CD4-positive, alpha-beta T cell treated with Interleukin-4 for 1 hour (primary cell): Measurements from ENCODE around the gene NT5C3B.
A peak's percentile ranks its signal among the peaks of the same experiment; 100 is the strongest.
"Not testable (repeated sequence)": the region's sequence is repeated elsewhere in the genome, so short reads cannot be mapped to it uniquely, and the experiment has no call there.

Experiments
- DNase-seq, 2 donors: peaks; one replicate each; pipeline ENCODE4 v3.0.0-alpha.2; 2020 to 2022

The NT5C3B gene

DNA sequence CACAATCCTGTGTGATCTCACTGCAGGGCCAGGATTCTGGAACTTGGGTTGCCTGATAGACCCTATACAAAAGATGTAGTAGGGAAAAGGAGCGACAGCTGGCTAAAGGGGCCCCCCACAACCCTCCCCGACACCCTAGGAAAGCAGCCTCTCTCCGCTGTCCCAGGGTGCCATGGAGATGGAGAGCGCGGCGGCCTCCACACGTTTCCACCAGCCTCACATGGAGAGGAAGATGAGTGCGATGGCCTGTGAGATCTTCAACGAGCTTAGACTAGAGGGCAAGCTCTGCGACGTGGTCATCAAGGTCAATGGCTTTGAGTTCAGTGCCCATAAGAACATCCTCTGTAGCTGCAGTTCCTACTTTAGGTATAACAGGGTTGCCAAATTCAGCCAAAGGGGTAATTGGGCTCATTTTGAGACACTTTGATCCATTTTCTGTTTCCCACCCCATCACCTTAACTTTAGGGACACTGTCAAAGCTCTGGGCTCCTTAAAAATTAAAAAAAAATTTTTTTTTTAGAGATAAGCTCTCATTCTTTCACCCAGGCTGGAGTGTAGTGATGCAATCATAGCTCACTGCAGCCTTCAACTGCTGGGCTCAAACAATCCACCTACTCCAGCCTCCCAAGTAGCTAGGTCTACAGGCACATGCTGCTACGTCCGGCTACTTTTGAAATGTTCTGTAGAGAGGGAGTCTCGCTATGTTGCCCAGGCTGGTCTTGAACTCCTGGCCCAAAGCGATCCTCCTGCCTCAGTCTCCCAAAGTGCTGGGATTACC is 1.9 kb upstream of the NT5C3B start, which contains the start of gene KLHL10:
Gene KLHL10, plus strand, starts transcription at position 65 of the 778 bp plus-strand sequence. Its CDS starts 108 bp downstream, at position 173.
- no peak for DNase-seq

DNA sequence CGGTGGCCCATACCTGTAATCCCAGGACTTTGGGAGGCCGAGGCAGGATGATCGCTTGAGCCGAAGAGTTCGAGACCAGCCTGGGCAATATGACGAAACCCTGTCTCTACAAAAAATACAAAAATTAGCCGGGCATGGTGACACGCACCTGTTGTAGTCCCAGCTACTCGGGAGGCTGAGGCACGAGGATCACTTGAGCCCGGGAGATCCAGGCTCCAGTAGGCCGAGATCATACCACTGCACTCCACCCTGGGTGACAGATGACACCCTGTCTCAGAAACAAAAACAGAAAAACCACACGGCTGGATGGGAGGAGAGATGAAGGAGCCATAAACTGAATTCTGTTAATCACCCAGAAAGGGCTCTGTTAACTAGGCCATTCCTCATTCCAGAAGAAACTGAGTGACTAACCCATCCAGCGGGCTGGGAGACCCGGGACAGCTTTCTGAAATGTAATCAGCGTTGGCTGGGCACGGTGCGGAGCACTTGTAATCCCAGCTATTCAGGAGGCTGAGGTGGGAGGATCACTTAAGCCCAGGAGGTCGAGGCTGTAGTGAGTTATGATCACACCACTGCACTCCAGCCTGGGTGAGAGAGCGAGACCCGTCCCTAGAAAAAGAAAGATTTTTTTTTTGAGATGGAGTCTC is 641 bp upstream of the NT5C3B start:
- DNase-seq, result no peak

DNA sequence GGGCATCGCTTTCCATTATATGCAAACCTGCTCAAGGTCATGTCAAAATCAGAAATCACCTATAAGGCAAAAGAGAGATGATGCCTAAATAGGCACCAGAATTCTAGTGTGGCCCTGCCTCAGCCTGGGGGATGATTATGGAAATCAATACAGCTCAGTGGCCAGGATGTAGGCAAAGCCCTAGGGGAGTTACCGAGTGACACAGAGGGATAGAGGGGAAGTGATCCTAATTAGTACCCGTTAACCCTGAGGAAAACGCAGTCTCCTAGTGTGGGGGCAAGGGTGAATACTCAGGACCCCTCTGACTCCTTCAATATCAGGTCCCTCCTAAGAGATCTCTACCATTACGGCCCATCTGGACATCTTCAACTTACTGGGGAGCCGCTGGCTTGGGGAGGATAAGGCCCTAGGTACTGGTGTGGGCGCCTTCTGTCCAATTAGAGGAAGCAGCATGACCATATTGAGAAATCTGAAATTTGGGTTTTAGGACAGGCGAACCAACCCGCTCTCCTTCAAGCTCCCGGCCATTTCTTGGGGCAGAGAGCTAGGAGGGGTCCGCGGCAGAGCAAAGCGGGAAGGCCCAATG is 725 bp downstream of the NT5C3B start:
- DNase-seq, result no peak

DNA sequence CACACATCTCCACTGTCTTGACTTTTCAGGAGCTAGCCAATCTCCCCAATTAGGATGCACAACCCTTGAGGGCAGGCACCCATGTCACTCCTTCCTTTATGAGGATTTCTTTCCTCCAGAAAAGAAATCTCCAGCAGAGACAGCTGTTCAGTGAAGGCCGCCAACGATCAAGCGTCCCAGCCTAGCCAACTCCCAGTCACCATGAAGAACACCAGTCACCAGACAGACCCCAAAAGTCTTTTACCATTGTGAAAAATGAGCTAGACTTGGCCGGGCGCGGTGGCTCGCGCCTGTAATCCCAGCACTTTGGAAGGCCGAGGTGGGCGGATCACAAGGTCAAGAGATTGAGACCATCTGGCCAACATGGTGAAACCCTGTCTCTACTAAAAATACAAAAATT is 6.1 kb downstream of the NT5C3B start:
- DNase-seq, result not testable (repeated sequence)

DNA sequence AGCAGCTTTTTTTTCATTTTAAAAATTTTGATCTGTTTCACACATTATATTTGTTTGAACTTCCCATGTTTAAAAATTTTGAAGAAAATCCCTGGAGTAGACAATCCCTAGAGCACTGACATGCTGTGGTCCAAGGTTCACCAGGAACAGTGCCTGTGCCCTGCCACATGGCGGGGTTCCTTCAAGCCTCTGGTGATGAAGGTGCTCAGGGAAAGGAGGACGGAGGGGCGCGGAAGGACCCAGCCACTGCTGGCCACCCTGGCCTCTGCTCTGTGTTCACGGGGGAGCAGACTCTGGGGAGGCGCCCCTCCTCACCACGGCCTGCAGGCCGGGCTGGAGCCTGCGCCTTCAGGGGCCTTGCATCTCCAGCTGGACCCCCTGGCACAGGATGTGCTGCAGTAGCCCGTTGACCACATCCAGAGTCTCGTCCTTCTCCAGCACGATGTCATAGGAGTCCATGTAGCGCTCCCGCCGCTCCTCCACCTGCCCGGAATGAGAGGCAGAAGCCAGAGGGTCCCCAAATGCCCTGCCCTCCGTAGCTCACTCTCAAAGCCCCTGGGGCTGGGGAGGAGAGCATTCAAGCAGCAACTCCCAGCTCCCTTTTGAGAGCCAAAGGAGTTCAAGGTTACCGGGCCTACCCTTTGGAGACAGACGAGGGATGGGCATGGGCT is 10.7 kb downstream of the NT5C3B start:
- no peak for DNase-seq

DNA sequence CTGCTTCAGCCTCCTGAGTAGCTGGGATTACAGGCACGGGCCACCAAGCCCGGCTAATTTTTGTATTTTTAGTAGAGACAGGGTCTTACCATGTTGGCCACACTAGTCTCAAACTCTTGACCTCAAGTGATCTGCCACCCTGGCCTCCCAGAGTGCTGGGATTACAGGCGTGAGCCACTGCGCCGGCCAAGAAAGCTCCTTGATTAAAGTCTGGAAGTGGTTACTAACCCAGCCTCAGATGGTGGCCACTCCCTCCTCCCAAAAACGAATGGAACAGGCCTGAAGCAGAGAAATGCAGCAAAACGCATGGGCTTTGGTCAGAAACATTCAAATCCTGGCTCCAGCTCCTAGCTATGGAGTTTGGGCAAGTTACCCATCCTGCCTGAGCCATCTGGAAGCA is 11.9 kb downstream of the NT5C3B start:
- DNase-seq, result no peak

DNA sequence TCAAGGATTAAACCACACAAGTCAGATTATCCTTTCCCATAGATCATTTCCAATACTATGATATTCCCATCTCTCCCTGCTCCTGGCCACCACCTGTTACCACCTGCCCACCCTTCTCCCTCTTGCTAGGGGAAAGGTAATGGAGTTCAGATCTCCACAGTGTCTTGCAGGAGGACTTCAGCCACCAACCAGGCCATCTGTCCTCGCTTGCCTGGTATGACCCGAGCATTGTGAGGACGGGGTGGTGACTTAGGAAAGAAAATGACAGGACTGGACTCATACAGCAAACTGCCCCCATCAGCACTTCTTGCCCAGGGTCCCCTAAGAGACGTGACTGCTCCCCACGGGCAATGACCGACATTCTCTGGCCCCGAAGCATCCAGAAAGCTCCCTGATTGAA is 12.5 kb downstream of the NT5C3B start:
- DNase-seq, result no peak

DNA sequence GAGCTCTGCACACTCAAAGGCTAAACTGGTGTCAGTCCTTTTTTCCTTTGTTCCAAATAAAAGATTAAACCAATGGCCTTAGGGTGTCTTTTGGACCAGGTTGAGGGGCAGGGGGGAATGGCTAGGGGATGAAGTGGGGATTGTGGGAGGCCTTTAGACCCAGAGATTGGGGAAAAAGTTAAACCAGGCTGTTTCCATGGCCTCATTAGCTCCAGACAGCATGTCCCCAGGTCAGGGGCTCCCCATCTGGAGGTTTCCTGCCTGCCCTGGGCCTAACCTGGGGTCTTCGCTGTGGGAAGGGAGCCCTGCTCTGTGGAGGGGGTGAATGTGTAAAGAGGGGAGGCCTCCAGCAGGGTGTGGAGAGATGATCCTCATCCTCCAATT is 12.9 kb downstream of the NT5C3B start:
- no peak for DNase-seq

DNA sequence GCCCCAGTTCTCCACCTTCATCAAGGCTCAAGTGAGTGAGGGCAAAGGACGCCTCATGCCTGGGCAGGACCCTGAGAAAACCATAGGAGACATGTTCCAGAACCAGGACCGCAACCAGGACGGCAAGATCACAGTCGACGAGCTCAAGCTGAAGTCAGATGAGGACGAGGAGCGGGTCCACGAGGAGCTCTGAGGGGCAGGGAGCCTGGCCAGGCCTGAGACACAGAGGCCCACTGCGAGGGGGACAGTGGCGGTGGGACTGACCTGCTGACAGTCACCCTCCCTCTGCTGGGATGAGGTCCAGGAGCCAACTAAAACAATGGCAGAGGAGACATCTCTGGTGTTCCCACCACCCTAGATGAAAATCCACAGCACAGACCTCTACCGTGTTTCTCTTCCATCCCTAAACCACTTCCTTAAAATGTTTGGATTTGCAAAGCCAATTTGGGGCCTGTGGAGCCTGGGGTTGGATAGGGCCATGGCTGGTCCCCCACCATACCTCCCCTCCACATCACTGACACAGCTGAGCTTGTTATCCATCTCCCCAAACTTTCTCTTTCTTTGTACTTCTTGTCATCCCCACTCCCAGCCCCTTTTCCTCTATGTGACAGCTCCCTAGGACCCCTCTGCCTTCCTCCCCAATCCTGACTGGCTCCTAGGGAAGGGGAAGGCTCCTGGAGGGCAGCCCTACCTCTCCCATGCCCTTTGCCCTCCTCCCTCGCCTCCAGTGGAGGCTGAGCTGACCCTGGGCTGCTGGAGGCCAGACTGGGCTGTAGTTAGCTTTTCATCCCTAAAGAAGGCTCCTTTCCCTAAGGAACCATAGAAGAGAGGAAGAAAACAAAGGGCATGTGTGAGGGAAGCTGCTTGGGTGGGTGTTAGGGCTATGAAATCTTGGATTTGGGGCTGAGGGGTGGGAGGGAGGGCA is 13.6 kb downstream of the NT5C3B start:
- DNase-seq, result no peak

DNA sequence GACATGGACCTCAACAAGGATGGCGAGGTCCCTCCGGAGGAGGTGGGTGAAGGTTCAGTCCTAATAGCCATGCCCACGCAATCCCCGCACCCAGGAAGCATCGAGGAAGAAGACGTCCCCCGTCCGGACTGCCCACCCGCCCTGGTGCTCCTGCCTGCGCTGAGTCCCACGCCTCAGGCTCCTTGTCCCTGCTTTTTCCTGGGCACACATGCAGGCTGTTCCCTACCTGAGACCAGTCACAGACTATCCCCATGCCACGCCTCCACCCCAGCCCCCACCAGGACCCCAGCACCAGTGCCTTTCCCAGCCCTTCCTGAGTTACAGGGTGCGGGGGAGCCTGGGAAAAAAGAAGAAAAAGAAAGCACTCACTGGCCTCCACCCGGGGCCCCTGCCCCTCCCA is 14.3 kb downstream of the NT5C3B start:
- no peak for DNase-seq

DNA sequence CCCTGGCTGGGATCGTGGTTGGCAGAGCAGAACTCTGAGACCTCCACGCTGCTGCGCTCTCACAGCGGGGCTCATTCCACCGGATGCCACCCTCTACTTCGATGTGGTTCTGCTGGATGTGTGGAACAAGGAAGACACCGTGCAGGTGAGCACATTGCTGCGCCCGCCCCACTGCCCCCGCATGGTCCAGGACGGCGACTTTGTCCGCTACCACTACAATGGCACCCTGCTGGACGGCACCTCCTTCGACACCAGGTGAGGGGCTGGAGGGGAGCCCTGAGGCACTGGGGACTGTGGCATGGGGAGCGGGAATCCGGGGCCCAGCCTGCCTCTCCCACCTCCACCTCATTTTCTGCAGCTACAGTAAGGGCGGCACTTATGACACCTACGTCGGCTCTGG is 18.0 kb downstream of the NT5C3B start:
- DNase-seq, result no peak

DNA sequence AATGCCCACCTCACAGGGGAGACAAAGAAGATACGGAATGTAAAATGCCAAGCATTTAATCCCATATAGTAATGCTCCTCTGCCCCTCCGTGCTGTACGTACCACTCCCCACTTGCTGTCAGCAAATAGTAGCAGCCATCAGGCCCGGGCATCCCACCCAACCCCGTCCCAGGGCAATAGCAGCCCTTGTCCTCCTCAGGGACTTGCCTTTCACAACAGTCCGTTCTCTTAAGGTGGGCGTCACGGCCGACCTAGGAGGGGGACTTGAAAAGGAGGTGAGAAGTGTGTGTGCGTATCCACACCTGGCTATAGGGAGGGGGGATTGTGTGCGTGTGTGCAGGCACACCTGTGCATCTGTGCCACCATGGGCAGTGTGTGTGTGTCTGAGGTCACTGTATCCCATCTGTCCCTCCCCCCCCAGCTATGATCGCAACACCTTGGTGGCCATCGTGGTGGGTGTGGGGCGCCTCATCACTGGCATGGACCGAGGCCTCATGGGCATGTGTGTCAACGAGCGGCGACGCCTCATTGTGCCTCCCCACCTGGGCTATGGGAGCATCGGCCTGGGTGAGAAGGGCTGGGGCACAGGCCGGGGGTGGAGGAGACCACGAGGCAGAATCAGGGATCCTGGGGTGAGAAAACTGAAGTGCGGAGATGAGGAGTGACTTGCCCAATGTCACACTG is 19.3 kb downstream of the NT5C3B start:
- DNase-seq, result no peak

DNA sequence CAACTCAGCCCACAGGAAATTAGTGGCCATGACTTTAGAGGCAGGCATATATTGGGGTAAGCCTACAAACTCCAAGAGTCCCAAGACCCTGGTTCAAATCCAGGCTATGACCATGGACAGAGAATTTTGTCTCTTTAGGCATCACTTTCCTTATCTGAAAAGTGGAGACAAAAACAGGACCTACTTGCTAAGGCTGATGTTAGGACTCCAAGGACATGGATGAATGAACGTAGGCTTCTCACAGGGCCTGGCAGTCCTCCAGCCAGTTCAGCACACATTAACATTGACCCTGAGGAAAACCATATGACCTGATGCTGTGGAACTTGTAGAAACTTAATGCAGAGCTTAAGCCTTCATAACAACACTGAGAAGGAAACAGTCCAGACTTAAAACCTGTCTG is 21.8 kb downstream of the NT5C3B start:
- no peak for DNase-seq

DNA sequence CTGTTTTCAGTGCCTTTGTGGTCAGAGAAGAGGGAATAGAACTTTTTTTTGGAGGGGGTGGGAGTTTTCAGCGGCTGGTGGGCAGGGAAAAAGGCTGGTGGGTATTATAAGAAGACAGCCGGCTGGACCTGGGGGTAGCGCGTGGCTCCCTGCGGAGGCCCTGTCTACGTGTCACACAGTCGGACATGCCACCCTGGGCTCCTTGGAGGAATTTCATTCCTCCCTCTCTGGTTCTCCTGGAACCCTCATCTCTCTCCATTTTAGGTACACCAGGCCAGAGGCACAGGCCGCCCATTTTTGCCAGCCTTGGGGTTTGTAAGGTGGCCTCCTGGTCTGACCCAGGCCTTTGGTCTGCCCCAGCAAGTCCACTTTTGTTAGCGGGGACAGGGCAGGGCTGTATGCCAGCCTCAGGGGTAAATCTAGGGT is 22.3 kb downstream of the NT5C3B start:
- DNase-seq, result no peak

DNA sequence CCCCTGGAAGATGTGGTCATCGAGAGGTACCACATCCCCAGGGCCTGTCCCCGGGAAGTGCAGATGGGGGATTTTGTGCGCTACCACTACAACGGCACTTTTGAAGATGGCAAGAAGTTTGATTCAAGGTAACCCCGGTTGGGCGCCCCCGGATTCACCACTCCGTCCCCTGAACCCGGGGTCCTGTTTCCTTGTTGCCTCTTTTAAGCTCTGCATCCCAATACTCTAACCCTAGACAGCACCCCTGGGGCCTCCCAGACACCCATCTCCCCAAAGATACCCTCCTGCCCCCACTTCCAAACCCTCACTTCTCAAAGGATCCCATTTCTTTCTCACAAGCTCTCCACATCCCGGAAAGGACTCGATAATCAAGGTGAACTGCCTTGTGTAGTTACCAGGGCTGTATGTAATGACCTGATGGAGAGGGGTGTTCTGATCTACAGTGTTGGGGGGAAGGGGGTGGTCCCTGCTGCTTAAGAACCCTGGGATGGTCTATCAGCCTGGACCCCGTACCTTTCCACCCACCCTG is 22.8 kb downstream of the NT5C3B start:
- DNase-seq, result no peak

DNA sequence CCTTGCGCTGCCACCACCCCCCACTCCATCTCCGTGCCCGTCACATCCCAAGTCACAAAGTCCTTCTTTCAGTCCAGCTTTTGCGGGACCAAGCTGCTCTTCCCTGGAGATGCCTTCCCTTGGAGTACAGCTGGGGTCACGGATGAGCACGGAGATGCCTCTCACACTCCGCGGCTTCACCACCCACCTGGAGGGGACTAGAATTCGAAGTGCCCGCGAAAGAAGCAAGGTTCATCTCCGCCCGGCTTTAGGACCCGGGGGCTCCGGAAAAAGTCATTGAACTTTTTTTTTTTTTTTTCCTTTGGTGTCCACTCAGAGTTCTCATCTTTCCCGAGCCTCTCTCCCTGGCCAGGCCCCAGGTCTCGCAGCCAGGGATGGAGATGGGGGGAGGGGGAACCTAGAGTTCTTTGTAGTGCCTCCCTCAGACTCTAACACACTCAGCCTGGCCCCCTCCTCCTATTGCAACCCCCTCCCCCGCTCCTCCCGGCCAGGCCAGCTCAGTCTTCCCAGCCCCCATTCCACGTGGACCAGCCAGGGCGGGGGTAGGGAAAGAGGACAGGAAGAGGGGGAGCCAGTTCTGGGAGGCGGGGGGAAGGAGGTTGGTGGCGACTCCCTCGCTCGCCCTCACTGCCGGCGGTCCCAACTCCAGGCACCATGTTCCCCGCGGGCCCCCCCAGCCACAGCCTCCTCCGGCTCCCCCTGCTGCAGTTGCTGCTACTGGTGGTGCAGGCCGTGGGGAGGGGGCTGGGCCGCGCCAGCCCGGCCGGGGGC is 23.5 kb downstream of the NT5C3B start, which contains the start of gene FKBP10:
Gene FKBP10, plus strand, starts transcription at position 624 of the 771 bp plus-strand sequence. Its CDS starts 31 bp downstream, at position 655.
- DNase-seq, result peak; percentile 30 to 48

DNA sequence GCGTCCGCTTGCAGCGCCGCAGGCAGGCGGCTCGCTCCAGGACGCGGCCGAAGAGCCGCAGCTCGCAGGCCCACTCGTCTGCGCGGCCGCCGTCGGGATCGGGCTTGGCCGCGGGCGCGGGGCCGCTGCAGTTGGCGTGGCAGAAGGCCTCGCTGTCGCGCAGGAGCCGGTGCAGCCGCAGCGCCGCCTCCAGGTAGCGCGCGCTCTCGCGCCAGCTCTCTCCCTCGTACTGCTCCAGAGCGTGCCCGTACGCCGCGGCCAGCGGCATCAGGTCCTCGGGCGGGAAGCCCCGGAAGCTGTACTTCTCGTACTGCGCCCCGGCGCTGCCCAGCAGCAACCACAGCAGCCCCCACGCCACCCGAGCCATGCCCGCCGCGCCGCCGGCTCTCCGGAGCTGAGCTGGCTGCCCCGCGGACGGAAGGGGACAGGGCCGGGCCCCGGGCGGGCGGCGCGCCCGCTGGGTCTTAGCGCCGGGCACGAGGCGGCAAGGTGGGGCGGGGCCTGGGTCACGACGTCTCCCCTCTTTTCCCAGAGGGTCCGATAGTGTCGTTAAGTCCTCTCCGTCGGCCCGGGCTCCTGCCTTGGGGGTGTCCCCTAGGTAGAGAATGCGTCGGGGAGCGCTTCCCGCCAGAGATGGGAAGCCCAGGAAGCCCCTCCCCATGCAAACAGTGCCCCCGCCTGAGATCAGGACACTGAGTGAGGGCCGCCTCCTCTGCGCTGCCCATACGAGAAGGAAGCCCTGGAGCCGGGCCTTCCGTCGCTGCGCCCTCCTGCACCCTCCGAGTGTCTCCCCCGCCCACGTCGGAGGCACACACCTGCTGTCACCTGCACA is 24.3 kb downstream of the NT5C3B start, which contains the start of gene P3H4:
Gene P3H4, minus strand, starts transcription at position 401 of the 832 bp plus-strand sequence. Its CDS starts 34 bp downstream, at position 367.
- peak; percentile 71 to 76 for DNase-seq

DNA sequence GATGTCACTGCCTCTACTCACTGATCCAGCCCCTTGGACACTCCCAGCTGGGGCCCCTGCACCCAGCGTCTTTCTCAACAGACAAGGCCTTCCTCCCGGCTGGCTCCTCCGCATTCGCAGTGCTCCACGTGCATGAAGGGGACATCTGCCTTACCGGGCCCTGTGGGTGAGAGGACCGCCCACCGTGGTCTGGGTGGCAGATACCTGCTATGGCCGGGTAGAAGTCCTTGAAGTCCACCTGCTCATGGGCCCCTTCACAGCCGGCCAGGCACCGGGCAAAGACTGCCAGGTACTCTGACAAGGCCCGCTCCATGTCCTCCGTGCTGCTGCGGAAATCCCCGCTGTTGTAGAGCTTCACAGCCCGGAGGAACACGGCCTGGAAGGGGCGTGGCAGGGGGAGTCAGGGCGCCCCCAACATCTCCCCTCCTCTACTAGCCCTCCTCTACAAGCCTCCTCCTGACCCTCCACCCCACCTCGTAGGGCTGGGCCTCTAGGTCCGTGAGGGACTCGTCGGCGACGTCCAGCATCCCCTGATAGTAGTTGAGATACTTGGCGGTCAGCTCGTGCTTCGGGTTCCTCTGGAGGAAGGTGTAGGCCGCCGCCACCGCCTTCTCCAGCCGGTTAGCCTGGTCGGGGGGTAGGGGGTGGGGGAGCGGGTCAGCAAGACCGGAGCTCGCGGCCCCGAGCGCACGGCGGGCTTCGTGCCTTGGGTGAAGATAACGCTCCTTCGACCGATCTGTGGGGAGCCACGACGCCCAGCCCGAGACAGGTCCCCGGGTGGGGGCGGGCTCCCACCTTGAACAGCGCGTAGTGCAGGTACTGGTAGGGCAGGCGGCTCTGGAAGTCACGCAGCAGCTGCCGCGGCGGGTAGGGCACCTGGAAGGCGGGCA is 25.1 kb downstream of the NT5C3B start:
- no peak for DNase-seq
